ENCODE data around the gene ATG5.

ATG5 gene

DNA sequence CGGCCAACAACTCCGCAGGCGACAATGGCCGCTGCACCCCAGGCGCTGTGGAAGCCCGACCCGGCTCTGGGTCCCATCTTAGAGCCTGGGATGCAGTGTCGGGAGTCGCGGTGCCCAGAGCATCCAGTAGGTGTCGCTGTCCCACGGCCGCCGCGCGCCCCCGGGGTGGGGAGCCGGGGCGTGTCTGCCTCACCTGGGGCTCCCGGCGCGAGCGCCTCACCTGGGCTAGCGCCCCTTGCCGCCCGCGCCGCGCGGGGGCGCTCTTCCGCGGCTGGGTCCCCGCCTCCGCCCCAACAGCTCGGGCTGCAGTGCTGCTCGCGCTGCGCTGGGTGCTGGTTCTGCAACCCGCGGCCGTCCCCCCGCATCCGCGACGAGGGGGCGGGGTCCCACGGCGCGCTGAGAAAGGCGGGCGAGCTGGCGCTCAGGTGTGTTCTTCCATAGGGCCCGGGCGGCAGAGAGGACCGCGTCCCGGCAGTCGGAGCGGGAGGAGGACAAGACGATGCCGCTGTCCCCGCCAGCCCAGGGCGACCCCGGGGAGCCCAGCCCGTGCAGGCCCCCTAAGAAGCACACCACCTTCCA is 34.9 kb upstream of the ATG5 start, which contains the start of gene CRYBG1 (continued):
- TF ChIP-seq YY1 (tag by site-specific recombination; IDR thresholded peaks at IDR 0.05) (peak; percentile 87), SP2 (tag by site-specific recombination; IDR thresholded peaks at IDR 0.05) (no peak), ZFP69B (tag by site-specific recombination; IDR thresholded peaks at IDR 0.05) (peak; percentile 74), ZNF155 (tag by site-specific recombination; IDR thresholded peaks at IDR 0.05) (no peak), REPIN1 (tag by site-specific recombination; IDR thresholded peaks at IDR 0.05; ENCODE audit: low read depth) (no peak), ZNF416 (tag by site-specific recombination; IDR thresholded peaks at IDR 0.05) (no peak), ZSCAN30 (tag by site-specific recombination; IDR thresholded peaks at IDR 0.05) (peak; percentile 56), ZNF701 (tag by site-specific recombination; IDR thresholded peaks at IDR 0.05) (no peak), ZNF707 (tag by site-specific recombination; IDR thresholded peaks at IDR 0.05) (no peak), ZNF654 (tag by site-specific recombination; IDR thresholded peaks at IDR 0.05; ENCODE audit: low read depth) (peak; percentile 43), ZNF169 (tag by site-specific recombination; IDR thresholded peaks at IDR 0.05) (no peak), ZNF121 (tag by site-specific recombination; IDR thresholded peaks at IDR 0.05) (no peak), BCL11B (tag by site-specific recombination; IDR thresholded peaks at IDR 0.05; ENCODE audit: low read depth) (no peak), SP7 (tag by site-specific recombination; IDR thresholded peaks at IDR 0.05) (no peak; the same call in 1 of the 2 replicates), ZBTB17 (tag by site-specific recombination; IDR thresholded peaks at IDR 0.05) (peak; percentile 90), ZFHX2 (tag by site-specific recombination; conservative IDR thresholded peaks at IDR 0.05) (peak; percentile 42; the same call in 1 of the 2 replicates), ZNF202 (tag by site-specific recombination; IDR thresholded peaks at IDR 0.05; ENCODE audit: borderline replicate concordance) (no peak), ZNF768 (tag by site-specific recombination; IDR thresholded peaks at IDR 0.05) (no peak), TCF7L2 (IDR thresholded peaks at IDR 0.05; ENCODE audit: borderline replicate concordance, low read depth, low read length) (no peak), MZF1 (tag by site-specific recombination; IDR thresholded peaks at IDR 0.05; ENCODE audit: borderline replicate concordance) (no peak), ZNF266 (tag by site-specific recombination; IDR thresholded peaks at IDR 0.05; ENCODE audit: low read depth) (no peak), HOXC10 (CRISPR knock-in tag; IDR thresholded peaks at IDR 0.05) (no peak), ZNF221 (tag by site-specific recombination; IDR thresholded peaks at IDR 0.05; ENCODE audit: borderline replicate concordance) (no peak)
- TF ChIP-seq, protein P1, sequence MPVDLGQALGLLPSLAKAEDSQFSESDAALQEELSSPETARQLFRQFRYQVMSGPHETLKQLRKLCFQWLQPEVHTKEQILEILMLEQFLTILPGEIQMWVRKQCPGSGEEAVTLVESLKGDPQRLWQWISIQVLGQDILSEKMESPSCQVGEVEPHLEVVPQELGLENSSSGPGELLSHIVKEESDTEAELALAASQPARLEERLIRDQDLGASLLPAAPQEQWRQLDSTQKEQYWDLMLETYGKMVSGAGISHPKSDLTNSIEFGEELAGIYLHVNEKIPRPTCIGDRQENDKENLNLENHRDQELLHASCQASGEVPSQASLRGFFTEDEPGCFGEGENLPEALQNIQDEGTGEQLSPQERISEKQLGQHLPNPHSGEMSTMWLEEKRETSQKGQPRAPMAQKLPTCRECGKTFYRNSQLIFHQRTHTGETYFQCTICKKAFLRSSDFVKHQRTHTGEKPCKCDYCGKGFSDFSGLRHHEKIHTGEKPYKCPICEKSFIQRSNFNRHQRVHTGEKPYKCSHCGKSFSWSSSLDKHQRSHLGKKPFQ (tag by site-specific recombination; IDR thresholded peaks at IDR 0.05): no peak
- TF ChIP-seq, protein P2, sequence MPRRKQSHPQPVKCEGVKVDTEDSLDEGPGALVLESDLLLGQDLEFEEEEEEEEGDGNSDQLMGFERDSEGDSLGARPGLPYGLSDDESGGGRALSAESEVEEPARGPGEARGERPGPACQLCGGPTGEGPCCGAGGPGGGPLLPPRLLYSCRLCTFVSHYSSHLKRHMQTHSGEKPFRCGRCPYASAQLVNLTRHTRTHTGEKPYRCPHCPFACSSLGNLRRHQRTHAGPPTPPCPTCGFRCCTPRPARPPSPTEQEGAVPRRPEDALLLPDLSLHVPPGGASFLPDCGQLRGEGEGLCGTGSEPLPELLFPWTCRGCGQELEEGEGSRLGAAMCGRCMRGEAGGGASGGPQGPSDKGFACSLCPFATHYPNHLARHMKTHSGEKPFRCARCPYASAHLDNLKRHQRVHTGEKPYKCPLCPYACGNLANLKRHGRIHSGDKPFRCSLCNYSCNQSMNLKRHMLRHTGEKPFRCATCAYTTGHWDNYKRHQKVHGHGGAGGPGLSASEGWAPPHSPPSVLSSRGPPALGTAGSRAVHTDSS (tag by site-specific recombination; IDR thresholded peaks at IDR 0.05): no peak
- TF ChIP-seq, protein P3, sequence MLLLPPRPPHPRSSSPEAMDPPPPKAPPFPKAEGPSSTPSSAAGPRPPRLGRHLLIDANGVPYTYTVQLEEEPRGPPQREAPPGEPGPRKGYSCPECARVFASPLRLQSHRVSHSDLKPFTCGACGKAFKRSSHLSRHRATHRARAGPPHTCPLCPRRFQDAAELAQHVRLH (tag by site-specific recombination; IDR thresholded peaks at IDR 0.05): no peak
- TF ChIP-seq, protein P4, sequence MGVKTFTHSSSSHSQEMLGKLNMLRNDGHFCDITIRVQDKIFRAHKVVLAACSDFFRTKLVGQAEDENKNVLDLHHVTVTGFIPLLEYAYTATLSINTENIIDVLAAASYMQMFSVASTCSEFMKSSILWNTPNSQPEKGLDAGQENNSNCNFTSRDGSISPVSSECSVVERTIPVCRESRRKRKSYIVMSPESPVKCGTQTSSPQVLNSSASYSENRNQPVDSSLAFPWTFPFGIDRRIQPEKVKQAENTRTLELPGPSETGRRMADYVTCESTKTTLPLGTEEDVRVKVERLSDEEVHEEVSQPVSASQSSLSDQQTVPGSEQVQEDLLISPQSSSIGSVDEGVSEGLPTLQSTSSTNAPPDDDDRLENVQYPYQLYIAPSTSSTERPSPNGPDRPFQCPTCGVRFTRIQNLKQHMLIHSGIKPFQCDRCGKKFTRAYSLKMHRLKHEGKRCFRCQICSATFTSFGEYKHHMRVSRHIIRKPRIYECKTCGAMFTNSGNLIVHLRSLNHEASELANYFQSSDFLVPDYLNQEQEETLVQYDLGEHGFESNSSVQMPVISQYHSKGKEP (tag by site-specific recombination; IDR thresholded peaks at IDR 0.05): peak; percentile 85; the same call in 1 of the 2 replicates
- TF ChIP-seq, protein P5, sequence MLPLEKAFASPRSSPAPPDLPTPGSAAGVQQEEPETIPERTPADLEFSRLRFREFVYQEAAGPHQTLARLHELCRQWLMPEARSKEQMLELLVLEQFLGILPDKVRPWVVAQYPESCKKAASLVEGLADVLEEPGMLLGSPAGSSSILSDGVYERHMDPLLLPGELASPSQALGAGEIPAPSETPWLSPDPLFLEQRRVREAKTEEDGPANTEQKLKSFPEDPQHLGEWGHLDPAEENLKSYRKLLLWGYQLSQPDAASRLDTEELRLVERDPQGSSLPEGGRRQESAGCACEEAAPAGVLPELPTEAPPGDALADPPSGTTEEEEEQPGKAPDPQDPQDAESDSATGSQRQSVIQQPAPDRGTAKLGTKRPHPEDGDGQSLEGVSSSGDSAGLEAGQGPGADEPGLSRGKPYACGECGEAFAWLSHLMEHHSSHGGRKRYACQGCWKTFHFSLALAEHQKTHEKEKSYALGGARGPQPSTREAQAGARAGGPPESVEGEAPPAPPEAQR (tag by site-specific recombination; IDR thresholded peaks at IDR 0.05): no peak
- TF ChIP-seq, protein P6, sequence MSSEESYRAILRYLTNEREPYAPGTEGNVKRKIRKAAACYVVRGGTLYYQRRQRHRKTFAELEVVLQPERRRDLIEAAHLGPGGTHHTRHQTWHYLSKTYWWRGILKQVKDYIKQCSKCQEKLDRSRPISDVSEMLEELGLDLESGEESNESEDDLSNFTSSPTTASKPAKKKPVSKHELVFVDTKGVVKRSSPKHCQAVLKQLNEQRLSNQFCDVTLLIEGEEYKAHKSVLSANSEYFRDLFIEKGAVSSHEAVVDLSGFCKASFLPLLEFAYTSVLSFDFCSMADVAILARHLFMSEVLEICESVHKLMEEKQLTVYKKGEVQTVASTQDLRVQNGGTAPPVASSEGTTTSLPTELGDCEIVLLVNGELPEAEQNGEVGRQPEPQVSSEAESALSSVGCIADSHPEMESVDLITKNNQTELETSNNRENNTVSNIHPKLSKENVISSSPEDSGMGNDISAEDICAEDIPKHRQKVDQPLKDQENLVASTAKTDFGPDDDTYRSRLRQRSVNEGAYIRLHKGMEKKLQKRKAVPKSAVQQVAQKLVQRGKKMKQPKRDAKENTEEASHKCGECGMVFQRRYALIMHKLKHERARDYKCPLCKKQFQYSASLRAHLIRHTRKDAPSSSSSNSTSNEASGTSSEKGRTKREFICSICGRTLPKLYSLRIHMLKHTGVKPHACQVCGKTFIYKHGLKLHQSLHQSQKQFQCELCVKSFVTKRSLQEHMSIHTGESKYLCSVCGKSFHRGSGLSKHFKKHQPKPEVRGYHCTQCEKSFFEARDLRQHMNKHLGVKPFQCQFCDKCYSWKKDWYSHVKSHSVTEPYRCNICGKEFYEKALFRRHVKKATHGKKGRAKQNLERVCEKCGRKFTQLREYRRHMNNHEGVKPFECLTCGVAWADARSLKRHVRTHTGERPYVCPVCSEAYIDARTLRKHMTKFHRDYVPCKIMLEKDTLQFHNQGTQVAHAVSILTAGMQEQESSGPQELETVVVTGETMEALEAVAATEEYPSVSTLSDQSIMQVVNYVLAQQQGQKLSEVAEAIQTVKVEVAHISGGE (tag by site-specific recombination; conservative IDR thresholded peaks at IDR 0.05; ENCODE audit: low read depth): no peak
- TF ChIP-seq, protein P7, sequence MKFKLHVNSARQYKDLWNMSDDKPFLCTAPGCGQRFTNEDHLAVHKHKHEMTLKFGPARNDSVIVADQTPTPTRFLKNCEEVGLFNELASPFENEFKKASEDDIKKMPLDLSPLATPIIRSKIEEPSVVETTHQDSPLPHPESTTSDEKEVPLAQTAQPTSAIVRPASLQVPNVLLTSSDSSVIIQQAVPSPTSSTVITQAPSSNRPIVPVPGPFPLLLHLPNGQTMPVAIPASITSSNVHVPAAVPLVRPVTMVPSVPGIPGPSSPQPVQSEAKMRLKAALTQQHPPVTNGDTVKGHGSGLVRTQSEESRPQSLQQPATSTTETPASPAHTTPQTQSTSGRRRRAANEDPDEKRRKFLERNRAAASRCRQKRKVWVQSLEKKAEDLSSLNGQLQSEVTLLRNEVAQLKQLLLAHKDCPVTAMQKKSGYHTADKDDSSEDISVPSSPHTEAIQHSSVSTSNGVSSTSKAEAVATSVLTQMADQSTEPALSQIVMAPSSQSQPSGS (tag by site-specific recombination; IDR thresholded peaks at IDR 0.05; ENCODE audit: low read depth): no peak

Data from HEK293 (cell line).